ENCODE data around the gene DICER1.

Gene DICER1

GRCh38 chr14:95127531-95127911 is 29.8 kb downstream of the DICER1 start:
- H3K4me1 Mint-ChIP-seq, result peaks cover 39% of the 10 kb centered on the region
- no peaks in the 10 kb centered on the region for H3K27me3 Mint-ChIP-seq
- peaks cover 23% of the 10 kb centered on the region for H3K36me3 Mint-ChIP-seq
- H3K27ac Mint-ChIP-seq, result peak overlapping the region; percentile 41
- no peaks in the 10 kb centered on the region for H3K9me3 Mint-ChIP-seq
- H3K4me3 Mint-ChIP-seq, result no peak overlapping the region

- Mint-ChIP-seq H3K36me3 (peaks cover 27% of the 10 kb centered on the region), H3K9me3 (no peaks in the 10 kb centered on the region), H3K27ac (no peak overlapping the region), H3K4me1 (peaks cover 37% of the 10 kb centered on the region), H3K27me3 (no peaks in the 10 kb centered on the region), H3K4me3 (no peak overlapping the region)
Observed at GRCh38 chr14:95126906-95127530, 30.3 kb downstream of the DICER1 start.

GRCh38 chr14:95125915-95126314 is 31.4 kb downstream of the DICER1 start:
- Mint-ChIP-seq H3K27ac (peak overlapping the region; percentile 46), H3K4me3 (no peak overlapping the region), H3K4me1 (peaks cover 38% of the 10 kb centered on the region), H3K9me3 (no peaks in the 10 kb centered on the region), H3K36me3 (peaks cover 25% of the 10 kb centered on the region), H3K27me3 (no peaks in the 10 kb centered on the region)

GRCh38 chr14:95125221-95125620 is 32.1 kb downstream of the DICER1 start:
- no peaks in the 10 kb centered on the region for H3K27me3 Mint-ChIP-seq
- no peak overlapping the region for H3K4me3 Mint-ChIP-seq
- H3K36me3 Mint-ChIP-seq, result peaks cover 28% of the 10 kb centered on the region
- H3K9me3 Mint-ChIP-seq, result no peaks in the 10 kb centered on the region
- no peak overlapping the region for H3K27ac Mint-ChIP-seq
- peaks cover 41% of the 10 kb centered on the region for H3K4me1 Mint-ChIP-seq

GRCh38 chr14:95123891-95124579 is 33.3 kb downstream of the DICER1 start:
- Mint-ChIP-seq H3K27ac (peak overlapping the region; percentile 25), H3K27me3 (no peaks in the 10 kb centered on the region), H3K4me3 (no peak overlapping the region)

GRCh38 chr14:95122621-95122945 is 34.7 kb downstream of the DICER1 start:
- Mint-ChIP-seq H3K4me3 (no peak overlapping the region), H3K27me3 (no peaks in the 10 kb centered on the region), H3K27ac (peak overlapping the region; percentile 59), H3K9me3 (no peaks in the 10 kb centered on the region), H3K4me1 (peaks cover 22% of the 10 kb centered on the region), H3K36me3 (peaks cover 20% of the 10 kb centered on the region)

More at GRCh38 chr14:95123891-95124579, 33.3 kb downstream of the DICER1 start:
- peaks cover 36% of the 10 kb centered on the region for H3K4me1 Mint-ChIP-seq
- no peaks in the 10 kb centered on the region for H3K9me3 Mint-ChIP-seq
- H3K36me3 Mint-ChIP-seq, result peaks cover 25% of the 10 kb centered on the region

GRCh38 chr14:95121911-95122620 is 35.3 kb downstream of the DICER1 start:
- Mint-ChIP-seq H3K4me3 (no peak overlapping the region), H3K36me3 (peaks cover 20% of the 10 kb centered on the region), H3K27ac (peak overlapping the region; percentile 59)

GRCh38 chr14:95119336-95119735 is 38.0 kb downstream of the DICER1 start:
- no peak overlapping the region for H3K4me3 Mint-ChIP-seq
- no peak overlapping the region for H3K27ac Mint-ChIP-seq
- H3K27me3 Mint-ChIP-seq, result no peaks in the 10 kb centered on the region
- H3K4me1 Mint-ChIP-seq, result peaks cover 13% of the 10 kb centered on the region
- peaks cover 23% of the 10 kb centered on the region for H3K36me3 Mint-ChIP-seq
- H3K9me3 Mint-ChIP-seq, result no peaks in the 10 kb centered on the region

More at GRCh38 chr14:95121911-95122620, 35.3 kb downstream of the DICER1 start:
- Mint-ChIP-seq H3K27me3 (no peaks in the 10 kb centered on the region), H3K4me1 (peaks cover 20% of the 10 kb centered on the region), H3K9me3 (no peaks in the 10 kb centered on the region)

- Mint-ChIP-seq H3K27ac (peak overlapping the region; percentile 23), H3K4me1 (peaks cover 13% of the 10 kb centered on the region), H3K4me3 (no peak overlapping the region), H3K9me3 (no peaks in the 10 kb centered on the region), H3K27me3 (no peaks in the 10 kb centered on the region), H3K36me3 (peaks cover 21% of the 10 kb centered on the region)
Observed at GRCh38 chr14:95117937-95118721, 39.2 kb downstream of the DICER1 start.

GRCh38 chr14:95113476-95113875 is 43.9 kb downstream of the DICER1 start:
- Mint-ChIP-seq H3K4me1 (peaks cover 4% of the 10 kb centered on the region), H3K27me3 (no peaks in the 10 kb centered on the region), H3K4me3 (no peak overlapping the region), H3K9me3 (no peaks in the 10 kb centered on the region), H3K36me3 (peaks cover 18% of the 10 kb centered on the region), H3K27ac (peak overlapping the region; percentile 4)

- H3K9me3 Mint-ChIP-seq, result no peaks in the 10 kb centered on the region
- peaks cover 22% of the 10 kb centered on the region for H3K36me3 Mint-ChIP-seq
- peaks cover 4% of the 10 kb centered on the region for H3K4me1 Mint-ChIP-seq
- no peak overlapping the region for H3K4me3 Mint-ChIP-seq
- no peaks in the 10 kb centered on the region for H3K27me3 Mint-ChIP-seq
- no peak overlapping the region for H3K27ac Mint-ChIP-seq
Observed at GRCh38 chr14:95111507-95112164, 45.7 kb downstream of the DICER1 start.

GRCh38 chr14:95110178-95110577 is 47.2 kb downstream of the DICER1 start:
- Mint-ChIP-seq H3K36me3 (peaks cover 16% of the 10 kb centered on the region), H3K27ac (no peak overlapping the region), H3K27me3 (no peaks in the 10 kb centered on the region)

GRCh38 chr14:95107711-95108110 is 49.6 kb downstream of the DICER1 start:
- Mint-ChIP-seq H3K36me3 (peaks cover 21% of the 10 kb centered on the region), H3K27me3 (no peaks in the 10 kb centered on the region), H3K4me1 (peaks cover 3% of the 10 kb centered on the region), H3K9me3 (no peaks in the 10 kb centered on the region), H3K27ac (peak overlapping the region; percentile 30), H3K4me3 (no peak overlapping the region)

More at GRCh38 chr14:95110178-95110577, 47.2 kb downstream of the DICER1 start:
- no peak overlapping the region for H3K4me3 Mint-ChIP-seq
- peaks cover 4% of the 10 kb centered on the region for H3K4me1 Mint-ChIP-seq
- no peaks in the 10 kb centered on the region for H3K9me3 Mint-ChIP-seq

- H3K4me1 Mint-ChIP-seq, result peaks cover 11% of the 10 kb centered on the region
- peaks cover 25% of the 10 kb centered on the region for H3K36me3 Mint-ChIP-seq
Observed at GRCh38 chr14:95106971-95107370, 50.4 kb downstream of the DICER1 start.

GRCh38 chr14:95104911-95105310 is 52.4 kb downstream of the DICER1 start:
- no peaks in the 10 kb centered on the region for H3K9me3 Mint-ChIP-seq
- no peak overlapping the region for H3K27ac Mint-ChIP-seq
- peaks cover 21% of the 10 kb centered on the region for H3K4me1 Mint-ChIP-seq
- peaks cover 25% of the 10 kb centered on the region for H3K36me3 Mint-ChIP-seq
- no peaks in the 10 kb centered on the region for H3K27me3 Mint-ChIP-seq
- no peak overlapping the region for H3K4me3 Mint-ChIP-seq

More at GRCh38 chr14:95106971-95107370, 50.4 kb downstream of the DICER1 start:
- H3K9me3 Mint-ChIP-seq, result no peaks in the 10 kb centered on the region
- H3K27ac Mint-ChIP-seq, result no peak overlapping the region
- no peaks in the 10 kb centered on the region for H3K27me3 Mint-ChIP-seq
- H3K4me3 Mint-ChIP-seq, result no peak overlapping the region
